CD4-positive, alpha-beta T cell treated with Interleukin-12 subunit alpha and Interleukin-12 subunit beta, for 1 hour (primary cell): Measurements from ENCODE around the gene KCNK7.
"Not testable (repeated sequence)": the region's sequence is repeated elsewhere in the genome, so short reads cannot be mapped to it uniquely, and the experiment has no call there.

Experiments
- DNase-seq: peaks from one replicate; pipeline ENCODE4 v3.0.0-alpha.2; 2020

Gene KCNK7

DNA sequence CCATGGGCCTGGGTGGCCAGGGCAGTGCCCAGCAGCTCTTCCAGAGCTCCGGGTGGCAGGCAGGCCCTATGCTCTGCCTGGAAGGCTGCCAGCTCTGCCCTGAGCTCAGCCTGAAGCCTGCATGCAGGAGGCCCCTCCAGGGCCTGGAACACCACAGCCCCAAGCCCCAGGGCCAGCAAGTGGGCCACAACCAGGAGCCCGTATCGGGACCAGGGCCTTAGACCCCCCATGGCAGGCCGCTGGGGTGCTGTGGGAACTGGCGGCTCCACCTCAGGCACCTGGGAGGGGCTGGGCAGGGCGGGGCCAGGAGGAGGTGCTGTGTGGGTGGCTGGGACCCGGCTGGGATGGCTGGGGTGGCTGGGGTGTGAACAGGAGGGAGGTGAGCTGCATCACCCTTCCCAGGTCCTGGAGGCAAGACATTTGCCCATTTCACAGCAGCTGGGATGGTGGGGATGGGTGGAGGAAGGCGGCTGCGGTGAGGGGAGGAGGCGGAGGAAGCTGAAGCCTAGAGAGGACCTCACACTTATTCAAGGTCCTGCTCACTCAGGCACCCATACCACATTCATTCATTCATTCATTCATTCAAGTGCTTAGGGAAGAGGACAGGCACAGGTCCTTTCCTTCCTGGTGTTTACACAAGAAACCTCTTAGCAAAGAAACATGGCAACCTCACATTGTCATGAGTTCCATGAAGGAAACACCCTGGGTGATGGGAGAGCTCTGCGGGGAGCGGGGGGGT is at the start of gene KCNK7:
Gene KCNK7 (minus strand): TSS at position 258 of the 739 bp plus-strand sequence. CDS start 28 bp downstream, at position 230.
- DNase-seq = no peak

GRCh38 chr11:65644837-65645236 is 49.2 kb upstream of the KCNK7 start:
- no peak for DNase-seq

GRCh38 chr11:65643971-65644370 is 48.4 kb upstream of the KCNK7 start:
- DNase-seq = no peak

DNA sequence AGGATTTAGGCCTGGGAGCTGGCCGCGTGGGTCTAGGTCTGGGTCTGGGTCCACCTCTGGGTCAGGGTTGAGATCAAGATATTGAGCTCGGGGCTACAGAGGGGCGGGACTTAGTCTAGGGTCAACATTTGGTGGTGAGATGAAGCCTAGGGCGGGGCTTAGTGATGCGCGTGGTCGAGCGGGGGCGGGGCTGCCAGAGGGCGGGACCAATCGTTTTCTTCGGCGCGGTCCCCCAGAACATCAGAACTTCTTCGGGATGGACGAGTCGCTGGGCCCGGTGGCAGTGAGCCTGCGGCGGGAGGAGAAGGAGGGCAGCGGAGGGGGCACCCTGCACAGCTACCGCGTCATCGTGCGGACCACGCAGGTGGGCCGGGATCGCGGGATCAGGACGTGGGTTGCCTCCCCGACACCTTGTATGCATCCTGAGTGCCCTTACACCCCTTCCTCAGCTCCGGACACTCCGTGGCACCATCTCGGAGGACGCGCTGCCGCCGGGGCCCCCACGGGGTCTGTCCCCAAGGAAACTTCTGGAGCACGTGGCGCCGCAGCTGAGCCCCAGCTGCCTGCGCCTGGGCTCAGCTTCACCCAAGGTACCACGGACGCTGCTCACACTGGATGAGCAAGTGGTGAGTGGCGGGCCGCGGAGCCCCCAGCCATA is 46.5 kb upstream of the KCNK7 start:
- DNase-seq = no peak

GRCh38 chr11:65641297-65642013 is 45.9 kb upstream of the KCNK7 start:
- DNase-seq = no peak

DNA sequence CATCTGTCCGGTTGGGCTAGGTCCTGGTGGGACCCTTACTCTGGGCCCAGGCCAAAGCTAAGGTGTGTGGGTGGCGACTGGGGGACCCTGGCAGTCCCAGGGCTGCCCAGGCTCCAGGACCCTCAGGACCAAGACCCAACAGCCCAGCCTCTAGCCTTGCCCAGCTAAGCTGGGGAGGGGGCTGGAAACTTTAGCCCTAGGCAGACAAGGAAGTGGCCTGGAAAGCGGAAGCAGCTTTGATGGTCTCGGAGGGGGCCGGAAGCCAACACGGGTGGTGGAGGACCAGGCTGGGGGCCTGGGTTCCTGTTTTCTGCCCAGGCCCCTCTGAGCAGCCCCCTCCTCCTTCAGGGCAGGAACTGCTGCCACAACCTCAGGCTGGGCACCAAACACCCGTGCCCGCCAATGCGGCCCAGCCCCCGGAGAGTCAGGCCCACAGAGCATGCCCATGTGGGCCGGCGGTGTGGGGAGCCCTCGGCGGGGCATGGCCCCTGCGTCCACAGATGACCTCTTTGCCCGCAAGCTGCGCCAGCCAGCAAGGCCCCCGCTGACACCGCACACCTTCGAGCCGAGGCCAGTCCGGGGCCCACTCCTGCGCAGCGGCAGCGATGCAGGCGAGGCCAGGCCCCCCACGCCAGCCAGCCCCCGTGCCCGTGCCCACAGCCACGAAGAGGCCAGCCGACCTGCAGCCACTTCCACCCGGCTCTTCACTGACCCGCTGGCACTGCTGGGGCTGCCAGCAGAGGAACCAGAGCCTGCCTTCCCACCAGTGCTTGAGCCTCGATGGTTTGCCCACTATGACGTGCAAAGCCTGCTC is 45.1 kb upstream of the KCNK7 start:
- peak; percentile 58 for DNase-seq

- peak; percentile 86 for DNase-seq
These were observed 44.3 kb upstream of the KCNK7 start for GRCh38 chr11:65639623-65640482.

GRCh38 chr11:65639228-65639597 is 43.6 kb upstream of the KCNK7 start:
- not testable (repeated sequence) for DNase-seq

- peak; percentile 79 for DNase-seq
These were observed 42.3 kb upstream of the KCNK7 start, which contains the start of gene SIPA1 for GRCh38 chr11:65637794-65638419. TSS of gene SIPA1 (plus strand) at chr11:65638101. CDS start at chr11:65640922, 2,821 bp downstream.

- DNase-seq = no peak
These were observed 41.5 kb upstream of the KCNK7 start for GRCh38 chr11:65637032-65637557.

DNA sequence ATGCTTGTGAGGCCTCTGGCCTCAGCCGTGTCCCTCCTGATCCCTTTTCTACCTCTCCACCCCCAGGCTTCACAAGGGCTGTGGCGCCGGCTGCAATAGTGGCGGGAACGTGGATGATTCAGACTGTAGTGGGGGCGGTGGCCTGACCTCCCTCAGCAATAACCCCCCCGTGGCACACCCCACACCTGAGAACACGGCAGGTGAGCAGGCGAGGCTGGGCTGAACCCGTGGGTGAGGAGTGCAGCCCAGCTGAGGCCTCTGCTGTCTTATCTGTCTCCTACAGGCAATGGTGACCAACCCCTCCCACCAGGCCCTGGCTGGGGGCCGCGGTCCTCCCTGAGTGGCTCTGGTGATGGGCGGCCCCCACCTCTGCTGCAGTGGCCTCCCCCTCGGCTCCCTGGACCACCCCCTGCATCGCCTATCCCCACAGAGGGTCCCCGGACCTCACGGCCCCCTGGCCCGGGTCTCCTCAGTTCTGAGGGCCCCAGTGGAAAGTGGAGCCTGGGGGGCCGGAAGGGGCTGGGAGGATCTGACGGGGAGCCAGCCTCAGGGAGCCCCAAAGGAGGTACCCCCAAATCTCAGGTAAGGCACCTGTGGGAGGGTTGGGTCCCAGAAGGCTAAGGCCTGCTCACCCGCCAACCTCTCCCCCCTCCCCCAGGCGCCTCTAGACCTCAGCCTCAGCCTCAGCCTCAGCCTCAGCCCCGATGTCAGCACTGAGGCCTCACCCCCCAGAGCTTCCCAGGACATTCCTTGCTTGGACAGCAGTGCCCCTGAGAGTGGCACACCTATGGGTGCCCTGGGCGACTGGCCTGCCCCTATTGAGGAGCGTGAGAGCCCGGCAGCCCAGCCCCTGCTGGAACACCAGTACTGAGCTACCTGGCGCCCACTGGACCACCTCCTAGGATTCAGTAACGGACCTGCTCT is 40.8 kb upstream of the KCNK7 start:
- DNase-seq = no peak

DNA sequence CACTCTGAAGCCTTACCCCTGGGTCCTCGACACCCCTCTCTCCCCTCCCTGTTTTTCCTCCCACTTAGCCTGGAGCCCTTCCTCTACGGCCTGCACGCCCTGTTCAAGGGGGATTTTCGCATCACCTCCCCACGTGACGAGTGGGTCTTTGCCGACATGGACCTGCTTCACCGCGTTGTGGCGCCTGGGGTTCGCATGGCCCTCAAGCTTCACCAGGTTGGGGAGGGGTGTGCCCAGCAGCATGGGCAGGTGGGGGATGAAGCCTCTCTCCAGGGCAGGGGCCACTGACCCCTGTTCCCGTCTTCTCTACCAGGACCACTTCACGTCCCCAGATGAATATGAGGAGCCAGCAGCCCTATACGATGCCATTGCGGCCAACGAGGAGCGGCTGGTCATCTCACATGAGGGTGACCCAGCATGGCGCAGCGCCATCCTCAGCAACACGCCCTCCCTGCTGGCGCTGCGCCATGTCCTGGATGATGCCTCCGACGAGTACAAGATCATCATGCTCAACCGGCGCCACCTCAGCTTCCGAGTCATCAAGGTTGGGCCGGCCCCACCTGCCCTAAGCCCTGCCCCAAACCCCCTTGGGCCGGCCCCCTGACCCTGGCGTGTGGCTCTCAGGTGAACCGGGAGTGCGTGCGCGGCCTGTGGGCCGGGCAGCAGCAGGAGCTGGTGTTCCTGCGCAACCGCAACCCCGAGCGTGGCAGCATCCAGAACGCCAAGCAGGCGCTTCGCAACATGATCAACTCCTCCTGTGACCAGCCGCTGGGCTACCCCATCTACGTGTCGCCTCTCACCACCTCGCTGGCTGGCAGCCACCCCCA is 39.5 kb upstream of the KCNK7 start:
- no peak for DNase-seq

DNA sequence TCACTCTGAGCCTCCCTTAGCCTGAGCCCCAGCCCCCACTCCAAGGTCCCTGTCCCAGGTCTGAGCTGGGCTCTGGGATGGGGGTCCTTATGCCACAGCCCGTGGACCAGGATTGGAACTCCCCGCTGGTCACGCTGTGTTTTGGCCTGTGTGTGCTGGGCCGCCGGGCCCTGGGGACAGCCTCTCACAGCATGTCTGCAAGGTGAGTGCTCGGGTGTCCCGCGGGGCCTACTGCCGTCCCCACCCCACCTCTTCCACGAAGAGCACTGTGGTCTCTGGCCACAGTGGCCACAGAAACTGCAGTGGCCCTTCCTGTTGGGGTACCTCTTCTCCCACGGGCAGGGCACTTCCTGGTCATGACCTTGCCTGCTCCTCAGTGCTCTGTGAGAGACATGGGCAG is 38.8 kb upstream of the KCNK7 start:
- no peak for DNase-seq

DNA sequence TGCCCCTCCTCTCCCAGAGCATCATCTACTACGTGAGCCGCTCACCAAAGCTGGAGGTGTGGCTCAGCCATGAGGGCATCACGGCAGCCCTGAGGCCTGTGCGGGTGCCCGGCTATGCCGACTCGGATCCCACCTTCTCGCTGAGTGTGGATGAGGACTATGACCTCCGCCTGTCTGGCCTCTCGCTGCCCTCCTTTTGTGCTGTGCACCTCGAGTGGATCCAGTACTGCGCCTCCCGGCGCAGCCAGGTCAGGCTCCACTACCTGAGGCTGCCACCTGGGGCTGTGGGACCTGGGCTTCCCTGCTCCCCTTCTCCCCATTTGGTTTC is 38.5 kb upstream of the KCNK7 start:
- DNase-seq = no peak

DNA sequence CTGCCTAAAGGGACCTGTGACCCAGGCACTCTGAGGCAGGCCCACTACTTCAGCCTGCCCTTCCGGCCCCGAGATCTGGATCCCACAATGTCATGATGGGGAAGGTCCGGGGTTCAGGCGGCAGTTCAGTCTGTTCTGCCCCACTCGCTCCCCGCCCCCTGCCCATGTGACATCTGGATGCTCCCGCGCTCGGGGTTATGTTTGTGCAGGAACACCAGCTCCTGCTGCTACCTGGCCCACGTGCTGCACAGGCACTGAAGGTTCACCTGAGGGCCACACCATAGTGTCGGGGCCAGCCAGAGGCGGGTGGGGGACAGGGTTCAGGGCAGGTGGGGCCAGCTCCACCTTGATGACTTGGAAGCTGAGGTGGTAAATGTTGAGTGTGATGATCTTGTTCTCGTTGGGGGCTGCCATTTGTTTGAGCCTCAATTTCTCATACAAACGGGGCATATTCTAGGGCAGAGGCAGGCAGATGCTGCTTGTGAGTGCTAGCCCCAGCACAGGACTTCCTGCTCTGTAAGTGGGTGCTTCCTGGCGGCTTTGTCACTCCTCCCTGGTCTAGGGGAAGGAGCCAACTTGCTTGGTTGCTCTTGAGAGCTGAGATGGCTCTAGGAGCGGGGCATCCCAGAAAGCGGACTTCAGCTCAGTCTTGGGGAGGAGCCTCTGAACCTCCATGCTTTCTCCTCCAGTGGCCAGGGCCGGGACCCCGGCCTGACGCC is 37.9 kb upstream of the KCNK7 start:
- no peak for DNase-seq

DNA sequence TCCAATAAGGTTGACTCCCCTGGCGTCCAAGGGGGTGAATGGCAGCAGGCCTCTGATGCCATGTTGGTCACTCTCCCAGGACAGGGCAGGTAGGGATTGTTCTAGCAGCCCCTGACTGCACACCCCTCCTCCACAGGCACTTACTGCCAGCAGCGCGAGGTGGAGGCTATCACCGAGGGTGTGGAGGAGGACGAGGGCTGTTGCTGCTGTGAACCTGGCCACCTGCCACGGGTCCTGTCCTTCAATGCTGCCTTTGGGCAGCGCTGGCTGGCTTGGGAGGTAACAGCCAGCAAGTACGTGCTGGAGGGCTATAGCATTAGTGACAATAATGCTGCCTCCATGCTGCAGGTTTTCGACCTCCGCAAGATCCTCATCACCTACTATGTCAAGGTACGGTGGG is 34.6 kb upstream of the KCNK7 start:
- no peak for DNase-seq

- DNase-seq = no peak
These were observed 34.0 kb upstream of the KCNK7 start for GRCh38 chr11:65629579-65629978.

DNA sequence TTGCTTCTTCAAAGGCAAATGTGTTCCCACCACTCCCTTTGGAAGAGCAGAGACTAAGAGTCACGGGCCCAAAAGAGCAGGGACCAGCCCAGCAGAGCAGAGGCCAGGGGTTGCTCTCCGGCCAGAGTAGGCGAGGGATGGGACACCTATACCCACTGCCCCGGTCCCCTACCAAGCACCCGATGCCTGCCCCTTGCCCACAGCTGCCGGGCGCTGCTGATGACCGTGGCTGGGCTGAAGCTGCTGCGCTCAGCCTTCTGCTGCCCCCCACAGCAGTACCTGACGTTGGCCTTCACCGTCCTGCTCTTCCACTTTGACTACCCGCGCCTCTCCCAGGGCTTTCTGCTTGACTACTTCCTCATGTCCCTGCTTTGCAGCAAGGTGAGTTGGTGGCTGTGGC is 31.6 kb upstream of the KCNK7 start:
- no peak for DNase-seq
